IPS-15b (cell line): ENCODE data around the gene CALML3.
"Not testable (repeated sequence)": the region's sequence is repeated elsewhere in the genome, so short reads cannot be mapped to it uniquely, and the experiment has no call there.

Experiments
- H3K27me3 ChIP-seq: one replicate; pipeline ENCODE4 v1.6.1; 2013; ENCODE audit warnings: low read length; ENCODE audit not compliant: control insufficient read depth, insufficient read depth
- H3K36me3 ChIP-seq: one replicate; pipeline ENCODE4 v1.6.1; 2013; ENCODE audit warnings: low read length; ENCODE audit not compliant: control insufficient read depth, insufficient read depth
- H3K4me1 ChIP-seq: one replicate; pipeline ENCODE4 v1.6.1; 2013; ENCODE audit warnings: mild to moderate bottlenecking, low read length; ENCODE audit not compliant: control insufficient read depth, insufficient read depth
- H3K4me3 ChIP-seq: one replicate; pipeline ENCODE4 v1.5.1; 2013; ENCODE audit warnings: low read depth, low read length
- H3K9ac ChIP-seq: one replicate; pipeline ENCODE4 v1.6.1; 2013; ENCODE audit warnings: low read depth, mild to moderate bottlenecking, low read length
- H3K9me3 ChIP-seq: one replicate; pipeline ENCODE4 v1.6.1; 2013; ENCODE audit warnings: mild to moderate bottlenecking, low read length; ENCODE audit not compliant: control insufficient read depth, insufficient read depth

The CALML3 gene

GRCh38 chr10:5551531-5552375 is 27.0 kb downstream of the CALML3 start:
- H3K27me3 ChIP-seq = no peaks in the 10 kb centered on the region
- H3K9ac ChIP-seq = no peak overlapping the region
- H3K36me3 ChIP-seq = no peaks in the 10 kb centered on the region
- H3K9me3 ChIP-seq = no peaks in the 10 kb centered on the region
- H3K4me3 ChIP-seq = no peak overlapping the region
- H3K4me1 ChIP-seq = no peaks in the 10 kb centered on the region

- Histone ChIP-seq H3K9me3 (no peaks in the 10 kb centered on the region), H3K4me1 (no peaks in the 10 kb centered on the region), H3K9ac (no peak overlapping the region), H3K27me3 (no peaks in the 10 kb centered on the region), H3K36me3 (no peaks in the 10 kb centered on the region), H3K4me3 (no peak overlapping the region)
Measured at GRCh38 chr10:5552376-5553321, 27.9 kb downstream of the CALML3 start.

DNA sequence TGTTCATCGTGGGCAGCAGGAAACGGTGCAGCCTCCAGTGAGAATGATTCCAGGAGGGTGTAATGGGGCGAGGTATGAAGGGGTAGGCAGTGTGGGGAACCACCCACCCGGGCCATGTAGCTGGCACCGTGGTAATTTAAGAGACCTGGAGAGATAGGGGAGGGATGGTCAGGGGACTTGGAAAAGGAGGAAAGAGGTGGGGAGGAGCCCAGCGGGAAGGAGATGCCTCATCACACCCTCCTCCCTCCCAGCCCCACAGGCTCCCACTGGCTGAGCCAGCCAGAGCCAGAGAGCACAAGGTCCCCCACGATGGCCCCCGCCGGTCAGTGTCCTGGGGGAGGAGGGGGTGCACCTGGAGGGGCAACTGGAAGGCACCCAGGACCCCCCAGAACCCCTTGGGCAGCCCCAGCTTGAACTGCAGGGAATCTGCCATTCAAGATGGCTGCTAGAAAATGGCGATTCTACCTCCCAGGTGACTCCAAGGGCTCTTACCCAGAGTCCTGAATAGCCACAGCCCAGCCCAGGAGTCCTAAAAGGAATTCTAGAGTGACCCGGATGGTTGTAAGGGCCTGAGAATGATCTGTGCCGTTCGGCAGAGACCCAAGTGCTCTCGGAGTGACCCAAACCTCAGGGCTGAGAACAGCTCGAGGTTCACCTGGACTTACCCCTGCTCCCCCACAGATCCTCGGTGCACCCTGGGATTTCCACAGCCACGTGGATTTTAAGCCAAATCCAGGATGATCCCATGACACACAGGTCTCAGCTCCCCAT is 28.8 kb downstream of the CALML3 start:
- Histone ChIP-seq H3K36me3 (no peaks in the 10 kb centered on the region), H3K4me1 (no peaks in the 10 kb centered on the region), H3K9me3 (no peaks in the 10 kb centered on the region), H3K9ac (no peak overlapping the region), H3K27me3 (no peaks in the 10 kb centered on the region), H3K4me3 (no peak overlapping the region)

- Histone ChIP-seq H3K4me3 (no peak overlapping the region), H3K9ac (no peak overlapping the region), H3K36me3 (no peaks in the 10 kb centered on the region), H3K9me3 (no peaks in the 10 kb centered on the region), H3K27me3 (no peaks in the 10 kb centered on the region), H3K4me1 (no peaks in the 10 kb centered on the region)
Measured at GRCh38 chr10:5555021-5555510, 30.3 kb downstream of the CALML3 start.

- no peaks in the 10 kb centered on the region for H3K27me3 ChIP-seq
- H3K36me3 ChIP-seq = no peaks in the 10 kb centered on the region
- no peaks in the 10 kb centered on the region for H3K9me3 ChIP-seq
- no peak overlapping the region for H3K4me3 ChIP-seq
- no peak overlapping the region for H3K9ac ChIP-seq
- H3K4me1 ChIP-seq = no peaks in the 10 kb centered on the region
Measured at GRCh38 chr10:5555881-5556280, 31.1 kb downstream of the CALML3 start.

DNA sequence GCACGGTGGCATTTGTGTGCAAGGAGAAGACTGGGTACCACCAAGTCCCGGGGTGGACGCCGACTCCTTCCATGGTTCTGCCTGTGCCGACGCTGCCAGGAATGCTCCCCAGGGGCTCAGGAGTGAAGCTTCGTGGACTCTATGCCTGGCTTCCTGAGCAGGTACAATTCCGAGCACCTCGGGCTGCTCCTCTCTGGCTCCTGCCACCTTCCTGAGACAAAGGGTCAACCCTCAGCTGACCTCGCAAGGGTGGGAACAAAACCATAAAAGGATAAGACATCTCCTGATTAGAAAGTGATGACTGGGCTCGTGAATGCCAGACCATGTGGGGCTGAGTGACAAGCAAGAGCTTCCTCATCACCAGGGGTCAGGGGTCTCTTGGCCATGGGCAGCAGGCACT is 31.8 kb downstream of the CALML3 start:
- no peaks in the 10 kb centered on the region for H3K9me3 ChIP-seq
- no peaks in the 10 kb centered on the region for H3K36me3 ChIP-seq
- H3K4me1 ChIP-seq = no peaks in the 10 kb centered on the region
- H3K9ac ChIP-seq = no peak overlapping the region
- H3K4me3 ChIP-seq = no peak overlapping the region
- no peaks in the 10 kb centered on the region for H3K27me3 ChIP-seq

DNA sequence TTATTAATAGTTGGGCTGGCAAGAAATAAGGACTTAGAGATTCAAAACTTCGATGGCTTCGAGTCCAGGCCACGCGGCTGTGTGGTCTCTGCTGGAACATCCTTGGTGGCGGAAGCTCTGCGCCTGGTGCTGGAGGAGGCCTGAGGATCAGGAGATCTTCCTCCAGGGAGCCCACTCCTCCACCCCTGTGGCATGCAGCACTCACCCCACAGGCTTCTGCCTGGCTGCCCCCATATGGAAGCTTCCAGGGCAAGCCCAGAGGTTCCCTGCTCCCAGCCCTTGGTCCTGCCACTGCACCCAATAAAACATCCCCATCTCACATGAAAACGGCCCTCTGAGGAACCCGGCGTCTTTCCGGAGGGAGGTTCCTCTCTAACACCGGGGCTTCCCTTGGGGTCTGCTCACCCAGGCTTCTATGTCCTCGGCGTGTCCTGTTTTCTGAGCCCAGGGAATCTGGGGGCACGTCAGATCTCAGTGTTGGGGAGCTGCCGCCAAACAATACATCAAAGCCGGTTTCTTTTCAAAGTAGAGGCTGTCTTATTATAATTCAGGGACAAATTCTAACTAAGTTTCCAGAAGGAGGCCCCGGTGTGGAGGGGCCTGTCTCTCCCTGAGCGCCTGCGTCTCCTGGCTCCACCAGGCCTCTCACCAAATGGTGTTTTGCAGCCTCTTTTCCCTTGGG is 32.4 kb downstream of the CALML3 start:
- Histone ChIP-seq H3K9me3 (no peaks in the 10 kb centered on the region), H3K36me3 (no peaks in the 10 kb centered on the region), H3K9ac (no peak overlapping the region), H3K27me3 (no peaks in the 10 kb centered on the region), H3K4me3 (no peak overlapping the region), H3K4me1 (no peaks in the 10 kb centered on the region)

DNA sequence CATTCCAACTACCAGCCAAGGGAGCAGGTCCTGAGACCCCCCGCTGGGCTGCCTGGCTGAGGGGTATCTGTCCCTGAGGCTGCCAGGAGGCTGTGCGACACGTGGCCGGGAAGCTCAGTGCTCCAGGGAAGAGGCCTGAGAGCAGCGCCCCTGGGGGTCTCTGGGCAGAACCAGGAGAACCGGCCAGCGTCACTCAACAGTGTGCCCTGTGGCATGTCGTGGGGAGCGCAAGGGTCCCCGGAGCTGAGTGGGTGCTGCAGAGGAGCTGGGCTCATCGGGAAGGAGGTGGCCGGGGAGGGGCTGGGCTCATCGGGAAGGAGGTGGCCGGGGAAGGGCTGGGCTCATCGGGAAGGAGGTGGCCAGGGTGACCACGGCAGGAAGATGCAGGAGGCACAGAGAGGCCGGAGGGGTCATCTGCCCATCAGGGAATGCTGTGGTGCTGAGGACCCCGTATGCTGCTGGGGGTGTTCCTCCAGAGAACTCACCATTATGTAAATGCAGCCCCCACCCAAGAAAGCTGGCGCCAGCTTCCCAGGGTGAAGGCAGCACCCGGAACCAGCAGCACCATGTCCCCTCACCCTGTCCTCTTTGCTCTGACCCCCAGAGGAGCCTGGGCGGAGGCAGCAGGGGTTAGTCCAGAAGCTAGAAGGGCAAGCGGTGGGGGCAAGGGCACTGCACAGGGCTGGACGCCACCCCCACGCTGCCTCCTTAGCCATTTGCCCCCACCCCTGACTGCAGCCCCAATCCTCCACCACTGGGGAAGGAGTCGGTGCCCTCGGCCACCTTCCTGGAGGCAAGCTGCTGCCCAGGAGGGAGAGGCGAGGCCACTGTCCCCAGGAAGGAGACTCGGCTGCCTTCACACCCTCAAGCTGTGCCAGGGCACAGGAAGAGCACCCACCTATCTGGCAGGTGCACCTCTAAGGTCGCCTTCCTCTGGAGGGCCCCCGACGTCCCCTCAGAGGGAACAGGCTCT is 33.3 kb downstream of the CALML3 start:
- Histone ChIP-seq H3K4me3 (no peak overlapping the region), H3K4me1 (no peaks in the 10 kb centered on the region), H3K36me3 (no peaks in the 10 kb centered on the region), H3K9me3 (no peaks in the 10 kb centered on the region), H3K9ac (no peak overlapping the region), H3K27me3 (no peaks in the 10 kb centered on the region)

GRCh38 chr10:5559022-5559421 is 34.3 kb downstream of the CALML3 start:
- H3K4me1 ChIP-seq, H3K9me3 ChIP-seq, H3K9ac ChIP-seq, H3K36me3 ChIP-seq, H3K4me3 ChIP-seq, H3K27me3 ChIP-seq: not testable (repeated sequence)

DNA sequence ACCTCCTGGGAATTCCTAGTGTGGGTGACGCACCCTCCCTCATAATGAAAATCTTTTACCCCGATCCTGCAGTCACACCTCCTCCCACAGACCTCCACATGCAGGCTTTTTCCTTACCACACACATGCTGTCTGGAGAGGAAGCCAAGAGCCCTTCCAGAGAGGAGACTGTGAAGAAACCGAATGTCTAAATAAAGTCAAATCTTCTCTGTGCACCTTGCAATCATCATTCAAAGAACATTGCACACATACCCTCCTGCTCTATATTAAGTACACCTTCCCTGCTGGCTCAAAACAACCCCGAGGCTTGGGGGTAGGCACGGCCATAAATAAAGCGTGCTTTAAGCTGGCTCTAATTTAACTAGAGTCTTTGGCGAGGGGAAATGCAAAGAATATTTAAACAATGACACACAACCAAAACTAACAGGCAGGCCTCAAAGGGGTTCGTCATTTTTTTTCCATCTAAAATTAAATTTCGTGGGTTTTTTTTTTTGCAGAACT is 34.9 kb downstream of the CALML3 start:
- no peak overlapping the region for H3K4me3 ChIP-seq

More for the DNA sequence above, 34.9 kb downstream of the CALML3 start:
- H3K9ac ChIP-seq = no peak overlapping the region
- H3K27me3 ChIP-seq = no peaks in the 10 kb centered on the region
- no peaks in the 10 kb centered on the region for H3K4me1 ChIP-seq
- H3K9me3 ChIP-seq = no peaks in the 10 kb centered on the region
- H3K36me3 ChIP-seq = no peaks in the 10 kb centered on the region
